Measurements from ENCODE around the gene KRTAP5-4. TPM values are rescaled to one million over a fixed set of nuclear protein-coding genes. Genes with fewer than 3 reads are reported as not detected.

KRTAP5-4 gene
- total and polyA plus RNA-seq, 2 donors (not counting 3 experiments of a cell fraction or from before 2014, with no cell fraction given): not detected

GRCh38 chr11:1604181-1604580, 17.8 kb downstream of the KRTAP5-4 start:
- intact Hi-C loops (cut with micrococcal nuclease): no loop called here
- no peaks in the 10 kb centered on the region for H3K9me1 ChIP-seq (replicated peaks; ENCODE audit: control insufficient read depth, extremely low read depth, insufficient read depth, low read length)
- H3K4me1 ChIP-seq (ENCODE audit: control insufficient read depth, extremely low read depth, insufficient read depth, low read length): no peaks in the 10 kb centered on the region
- no peaks in the 10 kb centered on the region for H3K79me2 ChIP-seq (ENCODE audit: control insufficient read depth, insufficient read depth, low read length)
- CTCF ChIA-PET: no interaction called here
- no peak for DNase-seq (ENCODE audit: low read depth, low spot score)
- dilution Hi-C loops (cut with MboI; ENCODE audit: extremely low pct_ligation_motif_present, low sequenced_read_pairs): no loop called here
- no peaks in the 10 kb centered on the region for H4K20me1 ChIP-seq (replicated peaks; ENCODE audit: control insufficient read depth, extremely low read depth, insufficient read depth, low read length)
- H3K27ac ChIP-seq (ENCODE audit: insufficient read depth, low read depth, low read length): no peak overlapping the region
- no peak overlapping the region for H3K4me3 ChIP-seq (replicated peaks in 1 of 3; ENCODE audit: insufficient read depth in 1 of 3, low read depth in 1 of 3, low read length in 3 of 3)
- TF ChIP-seq CTCF (IDR thresholded peaks at IDR 0.05; ENCODE audit: extremely low read depth in 1 of 2, insufficient read depth in 1 of 2, low read depth in 1 of 2, low read length in 2 of 2) (no peak), JUN (IDR thresholded peaks at IDR 0.05; ENCODE audit: borderline replicate concordance, insufficient read depth, insufficient read length, low read depth) (no peak), POLR2A (IDR thresholded peaks at IDR 0.05; ENCODE audit: low read depth, low read length) (no peak), EZH2 (IDR thresholded peaks at IDR 0.05; ENCODE audit: borderline replicate concordance, low read depth, low read length, severe bottlenecking) (no peak), GATA2 (IDR thresholded peaks at IDR 0.05; ENCODE audit: insufficient read depth, insufficient read length, low read depth, low read length) (no peak), FOS (IDR thresholded peaks at IDR 0.05; ENCODE audit: borderline replicate concordance, insufficient read depth, low read length) (no peak), MAX (IDR thresholded peaks at IDR 0.05; ENCODE audit: insufficient read depth, insufficient read length) (no peak), POLR2AphosphoS5 (IDR thresholded peaks at IDR 0.05; ENCODE audit: insufficient read depth, low read depth, low read length) (no peak), MYC (IDR thresholded peaks at IDR 0.05; ENCODE audit: low read depth, low read length) (no peak)
- BruUV-seq (replicated peaks): no TSS peak
- H3K9me3 ChIP-seq (replicated peaks; ENCODE audit: control insufficient read depth, insufficient read depth, low read length): no peaks in the 10 kb centered on the region
- no peak overlapping the region for H2AFZ ChIP-seq (ENCODE audit: low read depth, low read length)
- no peak for FAIRE-seq
- H3K9ac ChIP-seq (replicated peaks; ENCODE audit: extremely low read depth, insufficient read depth, low read length): no peak overlapping the region
- peaks cover 0 to 2% of the 10 kb centered on the region in 2 experiments for H3K27me3 ChIP-seq (ENCODE audit: control insufficient read depth in 2 of 2, insufficient read depth in 2 of 2, low read length in 2 of 2)
- H3K4me2 ChIP-seq (ENCODE audit: insufficient read depth, low read length): no peak overlapping the region
- POLR2A ChIA-PET: no interaction called here
- no peaks in the 10 kb centered on the region for H3K36me3 ChIP-seq (ENCODE audit: control insufficient read depth in 2 of 2, extremely low read depth in 1 of 2, insufficient read depth in 2 of 2, low read length in 2 of 2)

All from endothelial cell of umbilical vein (primary cell).